ENCODE results near the gene UNCX.

Gene UNCX

GRCh38 chr7:1246871-1247526 lies 14.3 kb downstream of the UNCX start:
- Histone ChIP-seq H3K27ac (ENCODE audit: low read depth, low read length) (no peak overlapping the region), H4K20me1 (ENCODE audit: control insufficient read depth, insufficient read depth, low read depth, low read length) (no peaks in the 10 kb centered on the region; the same call in 1 of the 2 replicates), H3F3A (ENCODE audit: control insufficient read depth, insufficient read depth) (no peaks in the 10 kb centered on the region), H3K4me2 (ENCODE audit: low read length) (no peak overlapping the region), H3K36me3 (ENCODE audit: control insufficient read depth, low read length) (no peaks in the 10 kb centered on the region), H3K9me2 (replicated peaks; ENCODE audit: control insufficient read depth, low read length) (no peaks in the 10 kb centered on the region), H3K9me3 (ENCODE audit: control insufficient read depth, insufficient read depth, low read length) (no peaks in the 10 kb centered on the region), H3K27me3 (ENCODE audit: control insufficient read depth, low read length) (peaks cover 19% of the 10 kb centered on the region), H3K79me2 (ENCODE audit: control insufficient read depth, low read length) (no peaks in the 10 kb centered on the region), H3K4me1 (ENCODE audit: control insufficient read depth, low read length) (no peaks in the 10 kb centered on the region), H3K4me3 (ENCODE audit: low read length) (no peak overlapping the region)
- TF ChIP-seq EZH2phosphoT487 (IDR thresholded peaks at IDR 0.05; ENCODE audit: borderline replicate concordance, low read length) (no peak), CTCF (IDR thresholded peaks at IDR 0.05; ENCODE audit: low read depth, low read length, poor library complexity, severe bottlenecking) (no peak)

- TF ChIP-seq CTCF (IDR thresholded peaks at IDR 0.05; ENCODE audit: low read depth, low read length, poor library complexity, severe bottlenecking): no peak
- TF ChIP-seq EZH2phosphoT487 (IDR thresholded peaks at IDR 0.05; ENCODE audit: borderline replicate concordance, low read length): no peak
- Histone ChIP-seq H3K27ac (ENCODE audit: low read depth, low read length) (no peak overlapping the region), H3F3A (ENCODE audit: control insufficient read depth, insufficient read depth) (no peaks in the 10 kb centered on the region), H3K79me2 (ENCODE audit: control insufficient read depth, low read length) (no peaks in the 10 kb centered on the region), H3K27me3 (ENCODE audit: control insufficient read depth, low read length) (peaks cover 21% of the 10 kb centered on the region), H3K9me2 (replicated peaks; ENCODE audit: control insufficient read depth, low read length) (no peaks in the 10 kb centered on the region), H3K4me1 (ENCODE audit: control insufficient read depth, low read length) (no peaks in the 10 kb centered on the region), H4K20me1 (ENCODE audit: control insufficient read depth, insufficient read depth, low read depth, low read length) (no peaks in the 10 kb centered on the region; the same call in 1 of the 2 replicates), H3K9me3 (ENCODE audit: control insufficient read depth, insufficient read depth, low read length) (no peaks in the 10 kb centered on the region), H3K36me3 (ENCODE audit: control insufficient read depth, low read length) (no peaks in the 10 kb centered on the region), H3K4me3 (ENCODE audit: low read length) (no peak overlapping the region), H3K4me2 (ENCODE audit: low read length) (no peak overlapping the region)
Measured at GRCh38 chr7:1247527-1248041, 14.9 kb downstream of the UNCX start.

- Histone ChIP-seq H3K27ac (ENCODE audit: low read depth, low read length) (no peak overlapping the region), H3K4me2 (ENCODE audit: low read length) (no peak overlapping the region), H3K79me2 (ENCODE audit: control insufficient read depth, low read length) (no peaks in the 10 kb centered on the region), H3K27me3 (ENCODE audit: control insufficient read depth, low read length) (peaks cover 21% of the 10 kb centered on the region), H3K4me3 (ENCODE audit: low read length) (no peak overlapping the region), H3K9me3 (ENCODE audit: control insufficient read depth, insufficient read depth, low read length) (no peaks in the 10 kb centered on the region), H3K9me2 (replicated peaks; ENCODE audit: control insufficient read depth, low read length) (no peaks in the 10 kb centered on the region), H3F3A (ENCODE audit: control insufficient read depth, insufficient read depth) (no peaks in the 10 kb centered on the region), H3K36me3 (ENCODE audit: control insufficient read depth, low read length) (no peaks in the 10 kb centered on the region), H4K20me1 (ENCODE audit: control insufficient read depth, insufficient read depth, low read depth, low read length) (no peaks in the 10 kb centered on the region; the same call in 1 of the 2 replicates), H3K4me1 (ENCODE audit: control insufficient read depth, low read length) (no peaks in the 10 kb centered on the region)
- TF ChIP-seq EZH2phosphoT487 (IDR thresholded peaks at IDR 0.05; ENCODE audit: borderline replicate concordance, low read length) (no peak), CTCF (IDR thresholded peaks at IDR 0.05; ENCODE audit: low read depth, low read length, poor library complexity, severe bottlenecking) (no peak)
Measured at GRCh38 chr7:1248143-1248915, 15.7 kb downstream of the UNCX start.

Data from DOHH2 (cell line).